ENCODE measurements around the gene COL19A1. TPM values are rescaled to one million over a fixed set of nuclear protein-coding genes. Genes with fewer than 3 reads are reported as not detected.

Gene COL19A1
- total and polyA plus RNA-seq, 4 donors: 0.09 to 4.4 (median 0.80) TPM; not detected in 1

DNA sequence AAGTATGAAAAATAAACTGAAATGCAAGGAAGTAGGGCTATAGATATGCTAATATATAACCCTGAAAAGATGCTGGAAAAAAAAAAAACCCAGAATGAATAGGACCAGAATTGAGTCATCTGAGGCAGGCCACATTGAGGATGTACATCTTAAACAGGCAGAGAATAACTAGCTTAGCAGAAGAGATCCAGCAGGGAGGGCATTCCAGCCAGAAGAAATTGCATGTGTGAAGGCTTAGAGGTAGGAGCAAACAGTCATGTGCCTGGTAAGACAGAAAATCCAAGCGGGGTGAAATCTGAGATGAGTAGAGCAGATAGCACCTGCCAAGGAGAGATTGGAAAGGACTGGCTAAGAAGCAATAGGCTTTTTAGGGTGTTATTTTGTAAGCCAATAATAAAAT, 2.6 kb downstream of the COL19A1 start:
- DNase-seq: no peak
- no peaks in the 10 kb centered on the region for H3K9me3 ChIP-seq (ENCODE audit: control insufficient read depth in 4 of 4, insufficient read depth in 3 of 4, low read length in 3 of 4)
- ATAC-seq (ENCODE audit: insufficient read depth, low FRiP score): no peak
- H3K27me3 ChIP-seq (ENCODE audit: control insufficient read depth in 3 of 3, insufficient read depth in 3 of 3, low read length in 2 of 3): peaks cover 0 to 39% (median 5%) of the 10 kb centered on the region in 3 donors
- no peak overlapping the region for H3K9ac ChIP-seq (ENCODE audit: insufficient read depth in 1 of 2, low read length in 2 of 2)
- H3K4me1 ChIP-seq (ENCODE audit: control insufficient read depth in 5 of 5, insufficient read depth in 5 of 5, low read length in 5 of 5): peaks cover 0 to 14% (median 0%) of the 10 kb centered on the region in 5 donors
- no peaks in the 10 kb centered on the region for H3K36me3 ChIP-seq (ENCODE audit: control insufficient read depth in 4 of 4, insufficient read depth in 4 of 4, low read length in 4 of 4)
- WGBS, 2 donors: 93 to 96% methylated on average over 1 of the region's 1 CpG
- TF ChIP-seq, protein P1, sequence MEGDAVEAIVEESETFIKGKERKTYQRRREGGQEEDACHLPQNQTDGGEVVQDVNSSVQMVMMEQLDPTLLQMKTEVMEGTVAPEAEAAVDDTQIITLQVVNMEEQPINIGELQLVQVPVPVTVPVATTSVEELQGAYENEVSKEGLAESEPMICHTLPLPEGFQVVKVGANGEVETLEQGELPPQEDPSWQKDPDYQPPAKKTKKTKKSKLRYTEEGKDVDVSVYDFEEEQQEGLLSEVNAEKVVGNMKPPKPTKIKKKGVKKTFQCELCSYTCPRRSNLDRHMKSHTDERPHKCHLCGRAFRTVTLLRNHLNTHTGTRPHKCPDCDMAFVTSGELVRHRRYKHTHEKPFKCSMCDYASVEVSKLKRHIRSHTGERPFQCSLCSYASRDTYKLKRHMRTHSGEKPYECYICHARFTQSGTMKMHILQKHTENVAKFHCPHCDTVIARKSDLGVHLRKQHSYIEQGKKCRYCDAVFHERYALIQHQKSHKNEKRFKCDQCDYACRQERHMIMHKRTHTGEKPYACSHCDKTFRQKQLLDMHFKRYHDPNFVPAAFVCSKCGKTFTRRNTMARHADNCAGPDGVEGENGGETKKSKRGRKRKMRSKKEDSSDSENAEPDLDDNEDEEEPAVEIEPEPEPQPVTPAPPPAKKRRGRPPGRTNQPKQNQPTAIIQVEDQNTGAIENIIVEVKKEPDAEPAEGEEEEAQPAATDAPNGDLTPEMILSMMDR (IDR thresholded peaks at IDR 0.05; ENCODE audit: control extremely low read depth, extremely low read depth): no peak
- H3K4me3 ChIP-seq: no peak overlapping the region
- no peak overlapping the region for H3K27ac ChIP-seq (ENCODE audit: low read depth in 1 of 2, low read length in 1 of 2)

DNA sequence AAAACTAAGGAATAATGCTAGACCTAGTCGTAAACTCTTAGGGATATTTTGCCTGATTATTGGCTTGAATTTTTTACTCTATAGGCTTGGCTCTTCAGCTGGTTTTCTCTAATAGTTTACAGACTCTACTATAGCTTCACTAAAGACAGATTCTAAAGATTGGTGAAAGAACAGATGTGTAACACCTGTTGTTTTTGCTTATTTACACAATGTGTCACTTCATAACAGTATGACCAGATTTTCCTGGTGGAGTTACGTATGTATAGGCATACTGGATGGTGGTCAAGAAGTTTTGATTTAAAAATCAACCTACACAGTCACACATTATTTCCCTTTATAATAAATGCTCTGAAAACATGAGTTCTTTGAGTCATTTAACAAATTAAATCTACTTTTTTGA, 4.8 kb downstream of the COL19A1 start:
- Histone ChIP-seq H3K27me3 (ENCODE audit: control insufficient read depth in 3 of 3, insufficient read depth in 3 of 3, low read length in 2 of 3) (peaks cover 0 to 20% (median 4%) of the 10 kb centered on the region in 3 donors), H3K4me3 (no peak overlapping the region), H3K27ac (ENCODE audit: low read depth in 1 of 2, low read length in 1 of 2) (no peak overlapping the region), H3K9ac (ENCODE audit: insufficient read depth in 1 of 2, low read length in 2 of 2) (no peak overlapping the region), H3K4me1 (ENCODE audit: control insufficient read depth in 5 of 5, insufficient read depth in 5 of 5, low read length in 5 of 5) (peaks cover 0 to 14% (median 0%) of the 10 kb centered on the region in 5 donors), H3K36me3 (ENCODE audit: control insufficient read depth in 4 of 4, insufficient read depth in 4 of 4, low read length in 4 of 4) (no peaks in the 10 kb centered on the region), H3K9me3 (ENCODE audit: control insufficient read depth in 4 of 4, insufficient read depth in 3 of 4, low read length in 3 of 4) (no peaks in the 10 kb centered on the region)
- DNase-seq (no peak), ATAC-seq (ENCODE audit: insufficient read depth, low FRiP score) (no peak)
- 89% methylated on average over 2 of the region's 2 CpGs for WGBS, 2 donors
- TF ChIP-seq, protein P1 (IDR thresholded peaks at IDR 0.05; ENCODE audit: control extremely low read depth, extremely low read depth): no peak

DNA sequence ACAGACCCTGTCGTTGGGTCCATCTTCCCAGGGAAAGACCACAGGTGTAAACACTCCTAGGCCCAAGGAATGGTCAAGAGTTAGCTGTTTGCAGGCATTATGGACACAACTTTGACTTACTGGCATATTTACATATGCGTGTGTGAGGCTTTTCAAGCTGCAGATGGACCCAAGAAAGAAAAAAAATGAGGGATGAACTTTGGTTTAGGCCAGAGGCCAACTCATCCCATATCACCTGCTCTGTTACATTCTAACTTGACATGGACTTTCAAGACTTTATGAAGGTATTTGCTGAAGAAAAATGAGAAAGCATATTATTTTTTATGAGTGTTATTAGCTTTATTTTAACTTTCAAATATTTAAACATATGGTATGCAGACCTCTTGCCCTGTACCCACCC, 6.9 kb downstream of the COL19A1 start:
- H3K4me3 ChIP-seq: no peak overlapping the region
- TF ChIP-seq, protein P1 (IDR thresholded peaks at IDR 0.05; ENCODE audit: control extremely low read depth, extremely low read depth): no peak
- ATAC-seq (ENCODE audit: insufficient read depth, low FRiP score) (no peak), DNase-seq (no peak)
- no peak overlapping the region for H3K27ac ChIP-seq (ENCODE audit: low read depth in 1 of 2, low read length in 1 of 2)
- WGBS, 2 donors: 86 to 88% methylated on average over 2 of the region's 2 CpGs
- peaks cover 0 to 6% (median 0%) of the 10 kb centered on the region in 3 donors for H3K27me3 ChIP-seq (ENCODE audit: control insufficient read depth in 3 of 3, insufficient read depth in 3 of 3, low read length in 2 of 3)
- H3K4me1 ChIP-seq (ENCODE audit: control insufficient read depth in 5 of 5, insufficient read depth in 5 of 5, low read length in 5 of 5): no peaks in the 10 kb centered on the region
- H3K9ac ChIP-seq (ENCODE audit: insufficient read depth in 1 of 2, low read length in 2 of 2): no peak overlapping the region
- H3K36me3 ChIP-seq (ENCODE audit: control insufficient read depth in 4 of 4, insufficient read depth in 4 of 4, low read length in 4 of 4): no peaks in the 10 kb centered on the region
- H3K9me3 ChIP-seq (ENCODE audit: control insufficient read depth in 4 of 4, insufficient read depth in 3 of 4, low read length in 3 of 4): no peaks in the 10 kb centered on the region

DNA sequence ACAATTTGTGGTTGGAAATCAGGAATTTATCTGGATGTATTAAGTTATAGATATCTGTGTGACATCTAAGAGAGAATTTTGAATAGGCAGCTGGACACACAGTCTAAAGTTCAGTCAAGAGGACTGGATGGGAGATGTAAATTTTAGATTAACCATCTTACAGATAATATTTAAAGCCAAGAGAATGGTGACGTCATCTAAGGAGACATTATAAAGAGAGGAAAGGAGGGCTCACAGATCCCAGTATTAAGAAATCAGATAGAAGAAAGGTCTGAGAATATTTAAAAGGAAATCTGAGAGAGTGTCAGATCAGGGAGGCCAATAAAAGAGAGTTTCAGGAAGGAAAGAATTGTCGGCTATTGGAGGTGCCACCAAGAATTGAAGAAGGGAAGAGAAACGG, 9.4 kb downstream of the COL19A1 start:
- ATAC-seq (ENCODE audit: insufficient read depth, low FRiP score) (no peak), DNase-seq (no peak)
- Histone ChIP-seq H3K36me3 (ENCODE audit: control insufficient read depth in 4 of 4, insufficient read depth in 4 of 4, low read length in 4 of 4) (no peaks in the 10 kb centered on the region), H3K27me3 (ENCODE audit: control insufficient read depth in 3 of 3, insufficient read depth in 3 of 3, low read length in 2 of 3) (no peaks in the 10 kb centered on the region), H3K4me1 (ENCODE audit: control insufficient read depth in 5 of 5, insufficient read depth in 5 of 5, low read length in 5 of 5) (peaks cover 0 to 1% (median 0%) of the 10 kb centered on the region in 5 donors), H3K27ac (ENCODE audit: low read depth in 1 of 2, low read length in 1 of 2) (no peak overlapping the region), H3K9ac (ENCODE audit: insufficient read depth in 1 of 2, low read length in 2 of 2) (no peak overlapping the region), H3K9me3 (ENCODE audit: control insufficient read depth in 4 of 4, insufficient read depth in 3 of 4, low read length in 3 of 4) (no peaks in the 10 kb centered on the region), H3K4me3 (no peak overlapping the region)
- TF ChIP-seq, protein P1 (IDR thresholded peaks at IDR 0.05; ENCODE audit: control extremely low read depth, extremely low read depth): no peak
- WGBS, 2 donors: 88% methylated on average over 3 of the region's 3 CpGs
